ENCODE results near the gene WNT8A. TPM values are rescaled to one million over a fixed set of nuclear protein-coding genes. Genes with fewer than 3 reads are reported as not detected.

Gene WNT8A
- total and polyA plus RNA-seq, 2 of the 13 experiments (the other 11 are each of a cell fraction or from before 2014, with no cell fraction given): not detected

- TF ChIP-seq ZHX1 (CRISPR knock-in tag; IDR thresholded peaks at IDR 0.05; ENCODE audit: low read depth) (no peak), CREB1 (IDR thresholded peaks at IDR 0.05) (no peak), CREB1 (CRISPR knock-in tag; IDR thresholded peaks at IDR 0.05) (peak; percentile 60), HDAC6 (IDR thresholded peaks at IDR 0.05; ENCODE audit: low read depth, low read length) (no peak), EED (CRISPR knock-in tag; IDR thresholded peaks at IDR 0.05) (no peak), POGK (CRISPR knock-in tag; conservative IDR thresholded peaks at IDR 0.05) (0 out of 2 replicates have a peak, but pooled peaks have one; percentile 34), NR2F2 (IDR thresholded peaks at IDR 0.05; ENCODE audit: borderline replicate concordance, low read depth) (no peak), KLF12 (CRISPR knock-in tag; IDR thresholded peaks at IDR 0.05; ENCODE audit: borderline replicate concordance) (no peak), ZBTB25 (CRISPR knock-in tag; IDR thresholded peaks at IDR 0.05) (no peak), HOMEZ (CRISPR knock-in tag; IDR thresholded peaks at IDR 0.05; ENCODE audit: low read depth) (0 out of 2 replicates have a peak, but pooled peaks have one; percentile 27), ZNF34 (CRISPR knock-in tag; IDR thresholded peaks at IDR 0.05; ENCODE audit: borderline replicate concordance) (no peak), SAP130 (CRISPR knock-in tag; IDR thresholded peaks at IDR 0.05; ENCODE audit: low read depth) (peak; percentile 50; the same call in 1 of the 2 replicates), FOXK1 (CRISPR knock-in tag; IDR thresholded peaks at IDR 0.05; ENCODE audit: borderline replicate concordance, low read depth) (peak; percentile 51; the same call in 1 of the 2 replicates), MTERF4 (CRISPR knock-in tag; IDR thresholded peaks at IDR 0.05) (no peak), ZNF605 (CRISPR knock-in tag; IDR thresholded peaks at IDR 0.05) (no peak), MAFG (CRISPR knock-in tag; IDR thresholded peaks at IDR 0.05) (no peak), BCL6 (CRISPR knock-in tag; IDR thresholded peaks at IDR 0.05) (0 out of 2 replicates have a peak, but pooled peaks have one; percentile 21), XRCC5 (optimal IDR thresholded peaks at IDR 0.05; ENCODE audit: low read length) (peak; percentile 90), STAG1 (CRISPR knock-in tag; IDR thresholded peaks at IDR 0.05) (peak; percentile 86), SAFB2 (CRISPR knock-in tag; IDR thresholded peaks at IDR 0.05; ENCODE audit: borderline replicate concordance, low read depth) (no peak), PHF5A (CRISPR knock-in tag; IDR thresholded peaks at IDR 0.05; ENCODE audit: low read depth, unreplicated experiment) (peak; percentile 53)
Measured at GRCh38 chr5:138035605-138036537, 48.0 kb upstream of the WNT8A start (continued).
